Karpas-422 (cell line): ENCODE data around the gene CADM4. TPM values are rescaled to one million over a fixed set of nuclear protein-coding genes. Genes with fewer than 3 reads are reported as not detected.

ENCODE experiments used
- DNase-seq: peaks from one replicate; pipeline ENCODE4 v3.0.0-alpha.2; 2015
- H2AFZ ChIP-seq: fragments of 200-600 bp; sonication (generic); 2 replicates; pipeline ENCODE4 v1.6.1; 2014; ENCODE audit warnings: antibody characterized with exemption, low read length, mixed read lengths
- H3K27ac ChIP-seq: fragments of 200-600 bp; sonication (generic); 2 replicates; pipeline ENCODE4 v1.5.1; 2014; ENCODE audit warnings: mild to moderate bottlenecking, low read length, moderate library complexity
- H3K27me3 ChIP-seq: fragments of 200-600 bp; sonication (generic); 2 replicates; pipeline ENCODE4 v1.6.1; 2014; ENCODE audit warnings: low read length, mixed read lengths
- H3K36me3 ChIP-seq: fragments of 200-600 bp; sonication (generic); 2 replicates; pipeline ENCODE4 v1.6.1; 2014; ENCODE audit warnings: low read length, mixed read lengths; ENCODE audit not compliant: insufficient read depth
- H3K4me1 ChIP-seq: fragments of 200-600 bp; sonication (generic); 2 replicates; pipeline ENCODE4 v1.6.1; 2014; ENCODE audit warnings: mild to moderate bottlenecking, low read length, mixed read lengths
- H3K4me2 ChIP-seq: fragments of 200-600 bp; sonication (generic); 2 replicates; pipeline ENCODE4 v1.6.1; 2014; ENCODE audit warnings: low read length, low read depth, mild to moderate bottlenecking; ENCODE audit not compliant: poor library complexity, severe bottlenecking
- H3K4me3 ChIP-seq: fragments of 200-600 bp; sonication (generic); 2 replicates; pipeline ENCODE4 v1.5.1; 2014; ENCODE audit warnings: mild to moderate bottlenecking, antibody characterized with exemption, low read length, mixed read lengths
- H3K79me2 ChIP-seq: fragments of 200-600 bp; sonication (generic); 2 replicates; pipeline ENCODE4 v1.6.1; 2014; ENCODE audit warnings: mild to moderate bottlenecking, low read length, mixed read lengths
- H3K9ac ChIP-seq: fragments of 200-600 bp; sonication (generic); 2 replicates; pipeline ENCODE4 v1.6.0; 2014; ENCODE audit warnings: low read length
- H3K9me2 ChIP-seq: fragments of 200-600 bp; sonication (generic), shearing (Covaris generic); replicated peaks from 2 replicates; pipeline ENCODE4 v1.6.0; 2014; ENCODE audit warnings: mild to moderate bottlenecking, low read length, moderate library complexity; ENCODE audit not compliant: insufficient read depth
- H3K9me3 ChIP-seq: fragments of 300-700, 200-600 bp; sonication (generic); 2 replicates; pipeline ENCODE4 v1.6.1; 2014; ENCODE audit warnings: low read length, mixed read lengths
- H4K20me1 ChIP-seq: fragments of 200-600 bp; sonication (generic); 2 replicates; pipeline ENCODE4 v1.6.1; 2014; ENCODE audit warnings: mild to moderate bottlenecking, antibody characterized with exemption, low read length, low read depth; ENCODE audit not compliant: insufficient read depth
- total RNA-seq: library from RNA; depleted of rRNA; stranded (reverse); fragments of >200 nt; shearing (Covaris generic); gene quantifications from 2 replicates; pipeline ENCODE4 v1.2.3, GENCODE V29; 2014; ENCODE audit warnings: low replicate concordance

The CADM4 gene
- total RNA-seq, 1 experiment from 2014 or later = not detected

DNA sequence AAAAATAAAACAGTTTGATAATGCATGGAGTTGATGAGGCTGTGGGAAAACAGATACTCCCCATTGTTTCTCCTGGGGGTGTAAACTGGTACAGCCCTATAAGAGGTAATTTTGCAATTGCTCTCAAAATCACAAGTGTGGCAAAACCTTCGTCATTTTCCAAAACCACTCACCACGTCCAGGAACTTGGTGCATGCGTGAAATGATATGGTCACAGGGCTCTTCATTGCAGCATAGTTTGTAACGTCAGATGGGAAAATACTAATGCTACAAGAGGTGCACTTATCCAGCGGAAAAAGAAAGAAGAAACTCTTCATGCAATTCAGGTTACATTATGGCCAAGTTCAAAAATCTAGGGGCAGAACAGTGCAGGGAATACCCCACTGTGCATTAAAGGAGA lies 42.2 kb upstream of the CADM4 start:
- Histone ChIP-seq H3K4me1 (no peaks in the 10 kb centered on the region), H3K9me2 (no peaks in the 10 kb centered on the region), H3K4me2 (no peak overlapping the region), H3K79me2 (no peaks in the 10 kb centered on the region), H3K36me3 (no peaks in the 10 kb centered on the region), H3K27me3 (no peaks in the 10 kb centered on the region), H4K20me1 (no peaks in the 10 kb centered on the region), H3K4me3 (no peak overlapping the region), H3K9me3 (no peaks in the 10 kb centered on the region), H3K27ac (no peak overlapping the region), H3K9ac (no peak overlapping the region), H2AFZ (no peak overlapping the region)
- DNase-seq = no peak

DNA sequence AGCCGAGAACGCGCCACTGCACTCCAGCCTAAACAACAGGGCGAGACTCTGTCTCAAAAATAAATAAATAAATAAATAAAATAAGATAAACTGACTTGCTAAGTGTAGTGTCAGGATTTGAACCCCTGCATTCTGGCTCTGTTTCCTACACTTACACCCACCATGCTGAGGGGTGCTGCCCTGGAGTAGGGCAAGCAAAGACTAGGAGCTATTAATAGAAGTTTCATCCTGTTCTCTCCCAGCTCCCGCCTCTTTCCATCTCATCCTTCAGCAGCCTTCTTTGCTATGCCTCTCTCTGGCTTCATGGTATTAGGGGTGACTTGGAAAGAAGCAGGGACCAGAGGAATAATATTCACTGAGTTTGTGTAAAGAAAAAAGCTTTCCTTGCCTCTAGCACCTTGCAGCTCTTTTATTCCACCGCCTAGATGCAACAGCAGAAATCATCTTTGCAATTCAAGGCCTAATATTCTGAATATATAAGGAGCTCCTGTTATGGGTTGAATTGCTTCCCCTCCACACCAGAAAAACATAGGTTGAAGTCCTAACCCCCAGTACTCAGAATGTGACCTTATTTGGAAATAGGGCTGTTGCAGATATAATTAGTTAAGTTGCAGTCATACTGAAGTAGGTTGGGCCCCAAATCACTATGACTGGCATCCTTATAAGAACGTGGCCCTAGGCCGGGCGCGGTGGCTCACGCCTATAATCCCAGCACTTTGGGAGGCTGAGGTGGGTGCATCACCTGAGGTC lies 39.0 kb upstream of the CADM4 start:
- no peak overlapping the region for H3K4me2 ChIP-seq
- no peak overlapping the region for H2AFZ ChIP-seq

DNA sequence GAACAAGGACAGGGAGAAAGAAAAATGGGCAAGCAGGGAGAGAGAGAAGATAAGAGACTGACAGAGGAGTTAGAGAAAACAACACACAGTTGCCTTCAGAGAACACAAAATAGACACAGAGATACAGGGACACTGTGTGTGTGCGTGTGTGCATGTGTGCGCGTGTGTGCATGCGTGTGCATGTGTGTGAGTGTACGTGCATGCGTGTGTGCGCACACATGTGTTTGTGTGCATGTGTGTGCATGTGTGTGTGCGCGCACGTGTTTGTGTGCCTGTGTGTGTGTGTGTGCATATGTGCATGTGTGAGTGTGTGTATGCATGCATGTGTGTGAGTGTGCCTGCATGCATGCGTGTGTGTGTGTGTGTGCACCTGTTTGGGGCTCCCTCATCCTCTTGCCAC lies 36.3 kb upstream of the CADM4 start:
- no peak overlapping the region for H2AFZ ChIP-seq

More for the DNA sequence above, 39.0 kb upstream of the CADM4 start:
- Histone ChIP-seq H3K4me3 (no peak overlapping the region), H3K9ac (no peak overlapping the region), H3K36me3 (no peaks in the 10 kb centered on the region), H3K4me1 (no peaks in the 10 kb centered on the region), H3K9me3 (no peaks in the 10 kb centered on the region), H3K79me2 (no peaks in the 10 kb centered on the region), H3K27ac (no peak overlapping the region), H4K20me1 (no peaks in the 10 kb centered on the region), H3K9me2 (no peaks in the 10 kb centered on the region), H3K27me3 (no peaks in the 10 kb centered on the region)
- no peak for DNase-seq

DNA sequence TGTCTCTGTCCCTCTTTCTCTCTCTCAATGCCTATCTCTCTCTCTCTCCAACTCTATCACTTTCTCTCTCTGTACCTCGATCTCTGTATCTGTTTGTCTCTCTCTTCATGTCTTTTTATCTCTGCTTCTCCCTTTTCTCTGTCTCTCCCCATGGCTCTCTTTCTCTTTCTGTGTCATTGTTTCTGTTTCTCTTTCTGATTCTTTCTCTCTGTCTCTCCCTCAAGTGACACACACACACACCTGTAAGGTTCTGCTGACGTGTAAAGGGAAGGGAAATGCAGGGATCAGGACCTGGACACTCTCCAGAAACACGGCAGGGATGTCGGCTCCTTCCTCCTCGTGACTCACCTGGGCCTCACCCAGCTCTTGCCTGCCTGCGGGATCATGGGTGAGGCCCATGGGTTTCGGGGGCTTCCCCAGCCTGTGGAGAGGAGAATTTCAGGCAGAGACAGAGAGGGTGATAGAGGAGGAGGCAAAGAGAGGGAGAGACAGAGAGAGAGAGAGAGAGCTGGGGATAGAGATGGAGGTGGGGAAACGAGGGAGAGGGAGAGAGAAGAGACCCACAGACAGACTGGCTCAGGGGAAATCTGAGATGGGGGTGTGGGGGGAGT lies 35.7 kb upstream of the CADM4 start:
- Histone ChIP-seq H3K9me2 (no peaks in the 10 kb centered on the region), H3K27me3 (no peaks in the 10 kb centered on the region), H4K20me1 (no peaks in the 10 kb centered on the region), H3K9me3 (no peaks in the 10 kb centered on the region), H3K36me3 (no peaks in the 10 kb centered on the region), H2AFZ (no peak overlapping the region), H3K9ac (no peak overlapping the region), H3K4me3 (no peak overlapping the region), H3K79me2 (no peaks in the 10 kb centered on the region), H3K4me2 (no peak overlapping the region), H3K4me1 (no peaks in the 10 kb centered on the region), H3K27ac (no peak overlapping the region)
- no peak for DNase-seq

More for the DNA sequence above, 36.3 kb upstream of the CADM4 start:
- H3K27ac ChIP-seq = no peak overlapping the region
- H3K27me3 ChIP-seq = no peaks in the 10 kb centered on the region
- H3K9me2 ChIP-seq = no peaks in the 10 kb centered on the region
- H3K4me1 ChIP-seq = no peaks in the 10 kb centered on the region
- no peak overlapping the region for H3K9ac ChIP-seq
- no peak overlapping the region for H3K4me3 ChIP-seq
- H4K20me1 ChIP-seq = no peaks in the 10 kb centered on the region
- no peaks in the 10 kb centered on the region for H3K79me2 ChIP-seq
- no peak overlapping the region for H3K4me2 ChIP-seq
- H3K9me3 ChIP-seq = no peaks in the 10 kb centered on the region
- DNase-seq = no peak
- H3K36me3 ChIP-seq = no peaks in the 10 kb centered on the region

DNA sequence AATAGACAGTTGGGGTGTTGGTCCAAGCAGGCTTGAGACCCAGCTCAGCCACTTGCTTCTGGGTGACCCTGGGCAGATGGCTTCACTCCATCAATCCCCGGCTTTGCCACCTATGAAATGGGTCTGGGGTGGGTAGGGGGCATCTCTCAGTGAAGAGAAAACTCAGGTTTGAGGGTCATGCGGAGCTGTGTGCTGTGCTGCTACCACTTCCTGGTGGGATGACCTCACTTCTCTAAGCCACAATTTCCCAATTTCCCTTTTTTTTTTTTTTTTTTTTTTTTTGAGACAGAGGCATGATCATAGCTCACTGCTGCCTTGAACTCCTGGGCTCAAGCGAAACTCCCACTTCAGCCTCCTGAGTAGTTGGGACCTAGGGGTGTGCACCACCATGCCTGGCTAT lies 34.9 kb upstream of the CADM4 start:
- Histone ChIP-seq H3K4me2 (no peak overlapping the region), H3K9me3 (no peaks in the 10 kb centered on the region), H3K4me3 (no peak overlapping the region), H3K9ac (no peak overlapping the region), H3K27ac (no peak overlapping the region), H3K79me2 (no peaks in the 10 kb centered on the region), H3K4me1 (no peaks in the 10 kb centered on the region), H2AFZ (no peak overlapping the region), H3K36me3 (no peaks in the 10 kb centered on the region), H4K20me1 (no peaks in the 10 kb centered on the region), H3K27me3 (no peaks in the 10 kb centered on the region), H3K9me2 (no peaks in the 10 kb centered on the region)
- DNase-seq = no peak

DNA sequence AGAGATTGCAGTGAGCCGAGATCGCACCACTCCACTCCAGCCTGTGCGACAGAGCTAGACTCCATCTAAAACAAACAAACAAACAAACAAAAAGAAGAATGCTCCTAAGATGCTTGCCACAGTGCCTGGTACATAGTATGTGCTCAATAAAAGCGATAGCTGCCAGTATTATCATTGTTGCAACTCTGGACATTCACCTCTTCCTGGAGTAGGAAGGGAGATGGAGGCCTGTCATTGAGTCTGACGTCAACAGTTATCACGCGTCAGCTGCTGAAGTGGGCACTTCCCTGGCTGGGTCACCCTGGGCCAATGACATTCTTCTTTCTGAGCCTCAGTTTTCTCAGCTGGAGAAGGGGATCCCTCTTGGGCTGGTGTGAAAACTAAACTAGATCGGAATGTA lies 34.5 kb upstream of the CADM4 start:
- H3K36me3 ChIP-seq = no peaks in the 10 kb centered on the region
- H3K4me3 ChIP-seq = no peak overlapping the region
- DNase-seq = no peak
- H3K27me3 ChIP-seq = no peaks in the 10 kb centered on the region
- no peaks in the 10 kb centered on the region for H3K9me2 ChIP-seq
- no peak overlapping the region for H3K4me2 ChIP-seq
- H3K9me3 ChIP-seq = no peaks in the 10 kb centered on the region
- H3K27ac ChIP-seq = no peak overlapping the region
- no peaks in the 10 kb centered on the region for H3K4me1 ChIP-seq
- H4K20me1 ChIP-seq = no peaks in the 10 kb centered on the region
- no peak overlapping the region for H3K9ac ChIP-seq
- H3K79me2 ChIP-seq = no peaks in the 10 kb centered on the region
- H2AFZ ChIP-seq = no peak overlapping the region

DNA sequence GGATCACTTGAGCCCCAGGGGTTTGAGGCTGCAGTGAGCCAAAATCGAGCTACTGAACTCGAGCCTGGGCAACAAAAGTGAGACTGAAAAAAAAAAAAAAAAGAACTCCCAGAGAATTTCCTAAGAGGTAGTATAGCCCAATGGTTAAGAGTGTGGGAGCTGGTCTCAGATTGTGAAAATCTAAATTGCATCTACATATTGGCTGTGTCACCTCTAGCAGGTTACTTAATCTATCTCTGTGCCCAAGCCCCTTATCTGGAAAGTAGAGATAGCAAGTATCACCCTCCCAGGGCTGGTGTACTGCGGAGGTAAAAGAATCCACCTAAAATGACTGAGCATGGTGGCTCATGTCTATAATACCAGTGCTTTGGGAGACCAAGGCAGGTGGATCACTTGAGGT lies 34.0 kb upstream of the CADM4 start:
- H3K27me3 ChIP-seq = no peaks in the 10 kb centered on the region
- no peak overlapping the region for H2AFZ ChIP-seq
- H3K27ac ChIP-seq = no peak overlapping the region
- H3K9ac ChIP-seq = no peak overlapping the region
- H3K4me2 ChIP-seq = no peak overlapping the region
- no peaks in the 10 kb centered on the region for H3K9me2 ChIP-seq
- no peaks in the 10 kb centered on the region for H3K36me3 ChIP-seq
- no peaks in the 10 kb centered on the region for H4K20me1 ChIP-seq
- no peaks in the 10 kb centered on the region for H3K9me3 ChIP-seq
- H3K4me1 ChIP-seq = no peaks in the 10 kb centered on the region
- no peak for DNase-seq
- no peaks in the 10 kb centered on the region for H3K79me2 ChIP-seq
- no peak overlapping the region for H3K4me3 ChIP-seq

DNA sequence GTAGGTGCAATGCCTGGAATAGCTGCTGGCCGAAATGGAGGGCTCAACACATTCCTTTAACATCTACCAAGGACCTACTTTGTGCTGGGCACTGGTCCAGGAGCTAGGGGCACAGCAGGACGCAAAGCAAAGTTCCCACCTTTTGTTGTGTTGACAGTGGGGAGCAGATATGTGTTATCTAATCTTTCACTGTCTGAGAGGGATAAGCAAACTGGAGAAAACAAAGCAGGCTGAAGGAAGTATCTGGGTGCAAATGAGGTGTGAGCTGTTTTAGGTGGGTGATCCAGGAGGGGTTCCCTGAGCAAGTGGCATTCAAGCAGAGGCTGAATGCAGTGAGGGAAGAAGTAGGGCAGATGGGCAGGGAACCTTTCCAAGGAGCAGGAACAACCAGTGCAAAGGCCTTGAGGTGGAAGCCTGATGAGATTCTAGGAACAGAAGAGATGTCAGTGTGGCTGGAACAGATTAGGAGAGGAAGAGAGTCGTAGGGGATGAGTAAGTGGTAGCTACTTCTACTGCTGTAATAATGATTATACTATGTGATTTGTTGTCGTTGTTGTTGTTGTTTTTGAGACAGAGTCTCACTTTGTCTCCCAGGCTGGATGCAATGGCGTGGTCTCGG lies 32.5 kb upstream of the CADM4 start:
- Histone ChIP-seq H3K4me2 (no peak overlapping the region), H4K20me1 (no peaks in the 10 kb centered on the region), H3K9ac (no peak overlapping the region)

More for the DNA sequence above, 32.5 kb upstream of the CADM4 start:
- Histone ChIP-seq H3K27me3 (no peaks in the 10 kb centered on the region), H3K9me2 (no peaks in the 10 kb centered on the region), H3K4me1 (no peaks in the 10 kb centered on the region), H3K4me3 (no peak overlapping the region), H3K27ac (no peak overlapping the region), H3K79me2 (no peaks in the 10 kb centered on the region), H3K9me3 (no peaks in the 10 kb centered on the region), H2AFZ (no peak overlapping the region), H3K36me3 (no peaks in the 10 kb centered on the region)
- no peak for DNase-seq
